Adrenal gland (tissue), 5 donors: ENCODE results near the gene CLMN.

Experiments
- POLR2A ChIP-seq, 2 donors: fragments of 450-650 bp; IDR thresholded peaks; one replicate each; pipeline ENCODE4 v1.6.1; 2017; ENCODE audit warnings: antibody characterized with exemption in 2 of 2, mild to moderate bottlenecking in 2 of 2, moderate library complexity in 1 of 2
- TF ChIP-seq, protein P1 (sequence below), 6 experiments: fragments of 450-650 bp in 4 of 6; fragments of 200-600 bp in 2 of 6; sonication (generic) in 1 of 6; IDR thresholded peaks; 1 replicate in 5 of 6; 2 replicates in 1 of 6; pipeline versions ENCODE4 v1.5.1 to v1.8.0; 2016 to 2021; ENCODE audit warnings: antibody characterized with exemption in 6 of 6, mild to moderate bottlenecking in 2 of 6, moderate library complexity in 1 of 6
- donor health status: DM: no; HTN: no; CAD: no.

- TF ChIP-seq, protein P1, sequence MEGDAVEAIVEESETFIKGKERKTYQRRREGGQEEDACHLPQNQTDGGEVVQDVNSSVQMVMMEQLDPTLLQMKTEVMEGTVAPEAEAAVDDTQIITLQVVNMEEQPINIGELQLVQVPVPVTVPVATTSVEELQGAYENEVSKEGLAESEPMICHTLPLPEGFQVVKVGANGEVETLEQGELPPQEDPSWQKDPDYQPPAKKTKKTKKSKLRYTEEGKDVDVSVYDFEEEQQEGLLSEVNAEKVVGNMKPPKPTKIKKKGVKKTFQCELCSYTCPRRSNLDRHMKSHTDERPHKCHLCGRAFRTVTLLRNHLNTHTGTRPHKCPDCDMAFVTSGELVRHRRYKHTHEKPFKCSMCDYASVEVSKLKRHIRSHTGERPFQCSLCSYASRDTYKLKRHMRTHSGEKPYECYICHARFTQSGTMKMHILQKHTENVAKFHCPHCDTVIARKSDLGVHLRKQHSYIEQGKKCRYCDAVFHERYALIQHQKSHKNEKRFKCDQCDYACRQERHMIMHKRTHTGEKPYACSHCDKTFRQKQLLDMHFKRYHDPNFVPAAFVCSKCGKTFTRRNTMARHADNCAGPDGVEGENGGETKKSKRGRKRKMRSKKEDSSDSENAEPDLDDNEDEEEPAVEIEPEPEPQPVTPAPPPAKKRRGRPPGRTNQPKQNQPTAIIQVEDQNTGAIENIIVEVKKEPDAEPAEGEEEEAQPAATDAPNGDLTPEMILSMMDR (IDR thresholded peaks at IDR 0.05): no peak
- no peak for TF ChIP-seq POLR2A (IDR thresholded peaks at IDR 0.05)
These were observed 71.3 kb downstream of the CLMN start for GRCh38 chr14:95248432-95248831.
